Ectodermal cell (in vitro differentiated cells): Measurements from ENCODE around the gene ZNF679.
A peak's percentile ranks its signal among the peaks of the same experiment; 100 is the strongest.
"Not testable (repeated sequence)": the region's sequence is repeated elsewhere in the genome, so short reads cannot be mapped to it uniquely, and the experiment has no call there.

Experiments
- H3K27ac ChIP-seq: 2 replicates; pipeline ENCODE4 v1.7.0; 2013; ENCODE audit warnings: mild to moderate bottlenecking, low read depth, low read length; ENCODE audit not compliant: insufficient read depth, poor library complexity, severe bottlenecking
- H3K27me3 ChIP-seq: 2 replicates; pipeline ENCODE4 v1.7.0; 2013; ENCODE audit warnings: mild to moderate bottlenecking, low read length; ENCODE audit not compliant: insufficient read depth, control insufficient read depth, poor library complexity, severe bottlenecking
- H3K36me3 ChIP-seq: one replicate; pipeline ENCODE4 v1.7.0; 2013; ENCODE audit warnings: low read length; ENCODE audit not compliant: control insufficient read depth, insufficient read depth
- H3K4me1 ChIP-seq: one replicate; pipeline ENCODE4 v1.7.0; 2013; ENCODE audit warnings: low read length; ENCODE audit not compliant: control insufficient read depth, insufficient read depth
- H3K4me3 ChIP-seq: 2 replicates; pipeline ENCODE4 v1.7.0; 2013; ENCODE audit warnings: low read depth, low read length, control low read depth; ENCODE audit not compliant: insufficient read depth
- H3K9me3 ChIP-seq: 2 replicates; pipeline ENCODE4 v1.7.0; 2013; ENCODE audit warnings: mild to moderate bottlenecking, low read length, moderate library complexity; ENCODE audit not compliant: control insufficient read depth
- WGBS, 2 experiments: methylation state at CpG; one replicate each; pipeline ENCODE4 v1.1.7; 2013; ENCODE audit warnings: missing lambda C conversion rate in 2 of 2; 5-methylcytosine and 5-hydroxymethylcytosine counted together

The ZNF679 gene

GRCh38 chr7:64206903-64207302, 21.4 kb upstream of the ZNF679 start, which contains the start of gene ZNF735:
ZNF735 (plus strand) TSS chr7:64207203; CDS start chr7:64207203, 0 bp downstream.
- Histone ChIP-seq H3K4me3 (no peak within 1 kb of the TSS), H3K36me3 (no peaks in the 10 kb centered on the region), H3K4me1 (no peaks in the 10 kb centered on the region), H3K27ac (no peak within 1 kb of the TSS), H3K27me3 (no peaks in the 10 kb centered on the region), H3K9me3 (peaks cover 15% of the 10 kb centered on the region)
- WGBS, 2 experiments: 82 to 83% methylated on average over 13 of the region's 13 CpGs

GRCh38 chr7:64219710-64220298, 8.5 kb upstream of the ZNF679 start:
- not testable (repeated sequence) for H3K4me1 ChIP-seq, H3K36me3 ChIP-seq, H3K27ac ChIP-seq, H3K27me3 ChIP-seq, H3K9me3 ChIP-seq, H3K4me3 ChIP-seq
- 69 to 75% methylated on average over 4 to 5 of the region's 5 CpGs for WGBS, 2 experiments

- WGBS, 2 experiments: 56 to 58% methylated on average over 2 of the region's 2 CpGs
- Histone ChIP-seq H3K9me3 (peaks cover 3% of the 10 kb centered on the region), H3K4me3 (no peak overlapping the region), H3K27me3 (no peaks in the 10 kb centered on the region), H3K4me1 (no peaks in the 10 kb centered on the region), H3K27ac (no peak overlapping the region), H3K36me3 (no peaks in the 10 kb centered on the region)
Observed at GRCh38 chr7:64223366-64223765, 4.9 kb upstream of the ZNF679 start.

- Histone ChIP-seq H3K4me1 (no peaks in the 10 kb centered on the region), H3K36me3 (no peaks in the 10 kb centered on the region), H3K9me3 (peaks cover 4% of the 10 kb centered on the region), H3K27ac (no peak overlapping the region), H3K27me3 (no peaks in the 10 kb centered on the region), H3K4me3 (no peak overlapping the region)
- WGBS, 2 experiments: 76 to 84% methylated on average over 1 of the region's 1 CpG
Observed at GRCh38 chr7:64266341-64266919, 38.2 kb downstream of the ZNF679 start.

- H3K27me3 ChIP-seq: no peaks in the 10 kb centered on the region
- H3K36me3 ChIP-seq: no peaks in the 10 kb centered on the region
- H3K4me1 ChIP-seq: no peaks in the 10 kb centered on the region
- no peak overlapping the region for H3K4me3 ChIP-seq
- H3K9me3 ChIP-seq: peaks cover 7% of the 10 kb centered on the region
- H3K27ac ChIP-seq: no peak overlapping the region
- 39 to 42% methylated on average over 2 of the region's 2 CpGs for WGBS, 2 experiments
Observed at GRCh38 chr7:64277630-64278029, 49.4 kb downstream of the ZNF679 start.

- no peaks in the 10 kb centered on the region for H3K36me3 ChIP-seq
- H3K9me3 ChIP-seq: peaks cover 15% of the 10 kb centered on the region
- H3K4me3 ChIP-seq: no peak overlapping the region
- 31 to 38% methylated on average over 1 of the region's 1 CpG for WGBS, 2 experiments
- H3K27me3 ChIP-seq: no peaks in the 10 kb centered on the region
- no peaks in the 10 kb centered on the region for H3K4me1 ChIP-seq
- H3K27ac ChIP-seq: no peak overlapping the region
Observed at GRCh38 chr7:64294701-64295420, 66.6 kb downstream of the ZNF679 start.

GRCh38 chr7:64297418-64297817, 69.1 kb downstream of the ZNF679 start:
- not testable (repeated sequence) for H3K36me3 ChIP-seq, H3K4me1 ChIP-seq, H3K27me3 ChIP-seq, H3K4me3 ChIP-seq, H3K27ac ChIP-seq
- WGBS, 2 experiments: 62 to 80% methylated on average over 1 of the region's 1 CpG
- H3K9me3 ChIP-seq: peaks cover 13% of the 10 kb centered on the region

GRCh38 chr7:64300641-64301405, 72.5 kb downstream of the ZNF679 start:
- Histone ChIP-seq H3K27me3 (no peaks in the 10 kb centered on the region), H3K36me3 (no peaks in the 10 kb centered on the region), H3K27ac (no peak overlapping the region), H3K4me1 (no peaks in the 10 kb centered on the region), H3K9me3 (peaks cover 12% of the 10 kb centered on the region), H3K4me3 (no peak overlapping the region)
- 73 to 75% methylated on average over 9 of the region's 9 CpGs for WGBS, 2 experiments

- Histone ChIP-seq H3K27ac (no peak overlapping the region), H3K27me3 (no peaks in the 10 kb centered on the region), H3K4me3 (peak overlapping the region; percentile 32), H3K36me3 (no peaks in the 10 kb centered on the region), H3K9me3 (peaks cover 3% of the 10 kb centered on the region), H3K4me1 (no peaks in the 10 kb centered on the region)
- WGBS, 2 experiments: 35% methylated on average over 33 of the region's 33 CpGs
Observed at GRCh38 chr7:64307254-64308015, 79.2 kb downstream of the ZNF679 start.
